Measurements from ENCODE around the gene GGA3. TPM values are rescaled to one million over a fixed set of nuclear protein-coding genes. Genes with fewer than 3 reads are reported as not detected.

Gene GGA3, protein sequence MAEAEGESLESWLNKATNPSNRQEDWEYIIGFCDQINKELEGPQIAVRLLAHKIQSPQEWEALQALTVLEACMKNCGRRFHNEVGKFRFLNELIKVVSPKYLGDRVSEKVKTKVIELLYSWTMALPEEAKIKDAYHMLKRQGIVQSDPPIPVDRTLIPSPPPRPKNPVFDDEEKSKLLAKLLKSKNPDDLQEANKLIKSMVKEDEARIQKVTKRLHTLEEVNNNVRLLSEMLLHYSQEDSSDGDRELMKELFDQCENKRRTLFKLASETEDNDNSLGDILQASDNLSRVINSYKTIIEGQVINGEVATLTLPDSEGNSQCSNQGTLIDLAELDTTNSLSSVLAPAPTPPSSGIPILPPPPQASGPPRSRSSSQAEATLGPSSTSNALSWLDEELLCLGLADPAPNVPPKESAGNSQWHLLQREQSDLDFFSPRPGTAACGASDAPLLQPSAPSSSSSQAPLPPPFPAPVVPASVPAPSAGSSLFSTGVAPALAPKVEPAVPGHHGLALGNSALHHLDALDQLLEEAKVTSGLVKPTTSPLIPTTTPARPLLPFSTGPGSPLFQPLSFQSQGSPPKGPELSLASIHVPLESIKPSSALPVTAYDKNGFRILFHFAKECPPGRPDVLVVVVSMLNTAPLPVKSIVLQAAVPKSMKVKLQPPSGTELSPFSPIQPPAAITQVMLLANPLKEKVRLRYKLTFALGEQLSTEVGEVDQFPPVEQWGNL
- total RNA-seq (2022; extraction: Qiagen RNA extraction): 23.4 to 33.3 TPM (median 27.7 TPM) in 5 replicates

DNA sequence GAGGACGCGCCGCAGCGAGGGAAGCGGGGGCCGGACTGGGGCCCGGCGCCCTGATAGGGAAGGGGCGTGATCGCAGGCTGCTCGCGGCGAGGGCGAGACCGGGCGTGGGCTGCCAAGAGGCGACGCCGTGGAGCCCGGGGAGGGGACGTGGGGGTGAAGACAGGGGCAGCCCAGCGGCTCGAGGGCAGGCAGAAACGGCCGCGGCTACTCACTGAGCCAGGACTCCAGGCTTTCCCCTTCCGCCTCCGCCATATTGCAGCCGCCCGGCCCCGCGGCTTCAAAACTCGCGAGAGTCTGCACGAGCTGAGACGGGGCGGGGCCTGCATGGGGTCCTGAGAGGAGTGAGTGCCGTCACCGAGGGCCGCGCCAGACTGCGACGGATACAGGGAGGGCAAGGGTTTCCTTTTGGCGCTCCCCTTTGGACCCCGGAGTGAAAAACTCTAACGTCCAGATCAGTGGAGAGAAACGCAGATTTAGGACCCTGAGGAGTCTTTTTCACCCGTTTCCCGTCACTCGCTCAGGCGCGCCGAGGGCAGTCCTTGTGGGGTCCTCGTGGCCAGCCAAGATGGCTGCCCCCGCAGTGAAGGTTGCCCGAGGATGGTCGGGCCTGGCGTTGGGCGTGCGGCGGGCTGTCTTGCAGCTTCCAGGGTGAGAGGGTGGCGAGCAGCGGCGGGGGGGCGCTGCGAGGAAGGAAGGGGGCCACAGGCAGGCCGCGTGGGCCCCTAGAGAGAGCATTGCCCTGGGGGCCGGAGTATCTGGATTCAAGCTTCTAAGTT, at the start of gene GGA3, which contains the start of gene MRPS7:
Gene GGA3 (minus strand): TSS at position 271 of the 776 bp plus-strand sequence. CDS start 19 bp downstream, at position 252.
Gene MRPS7 (plus strand): TSS at position 544 of the 776 bp plus-strand sequence. CDS start 22 bp downstream, at position 566.

DNA sequence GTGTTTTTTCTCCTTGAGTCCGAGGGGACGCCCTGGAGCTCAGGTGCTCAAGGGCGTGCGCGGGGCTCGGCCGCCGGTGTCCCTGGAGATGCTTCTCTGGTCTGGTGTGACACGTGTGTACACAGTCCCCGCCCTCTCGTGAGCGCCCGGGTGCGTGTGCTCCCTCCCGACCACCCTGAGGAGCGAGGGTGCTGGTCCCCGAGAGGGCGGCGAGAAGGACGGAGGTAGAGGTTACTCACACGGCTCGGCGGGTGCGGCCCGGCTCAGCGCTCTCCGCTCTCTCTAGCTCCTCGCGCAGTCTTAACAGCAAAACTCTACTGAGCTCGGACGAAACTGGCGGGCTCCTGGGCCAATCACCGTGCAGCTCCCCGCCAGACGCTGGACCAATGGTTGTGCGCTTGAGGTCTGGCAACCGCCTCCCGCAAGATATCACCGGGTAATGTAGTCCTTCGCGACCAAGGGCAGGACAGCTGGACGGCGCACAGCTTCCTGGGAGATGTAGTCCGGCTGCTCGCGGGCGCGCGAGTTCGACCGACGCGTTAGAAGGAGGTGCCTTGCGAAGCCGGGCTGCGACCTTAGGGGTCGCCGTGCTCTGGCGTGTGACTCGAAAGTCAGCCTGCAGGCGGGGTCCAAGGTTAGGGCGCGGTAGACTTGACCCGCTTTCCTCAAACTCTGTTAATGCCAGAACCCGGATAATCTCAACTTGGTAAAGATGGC, 27.9 kb upstream of the GGA3 start, which contains the start of gene SLC25A19:
Gene SLC25A19 (minus strand): TSS at position 319 of the 717 bp plus-strand sequence. CDS start 2,669 bp downstream, outside the sequence.

DNA sequence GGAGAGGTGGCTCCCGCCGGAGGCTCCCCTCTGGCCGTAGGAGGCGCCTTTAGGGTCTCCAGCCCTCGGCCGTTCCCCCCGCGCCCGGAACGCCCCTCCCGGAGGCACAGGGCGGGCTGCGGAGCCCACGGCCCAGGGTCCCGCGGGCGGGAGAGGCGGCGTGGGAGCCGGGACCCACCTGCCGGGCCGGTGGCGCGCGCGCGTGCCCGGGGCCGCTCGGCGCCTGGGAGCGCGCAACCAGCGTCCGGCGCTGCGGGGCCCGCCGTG, 9.5 kb upstream of the GGA3 start, which contains the start of gene MIF4GD:
Gene MIF4GD (minus strand): TSS at position 266 of the 267 bp plus-strand sequence. CDS start 1,036 bp downstream, outside the sequence.

DNA sequence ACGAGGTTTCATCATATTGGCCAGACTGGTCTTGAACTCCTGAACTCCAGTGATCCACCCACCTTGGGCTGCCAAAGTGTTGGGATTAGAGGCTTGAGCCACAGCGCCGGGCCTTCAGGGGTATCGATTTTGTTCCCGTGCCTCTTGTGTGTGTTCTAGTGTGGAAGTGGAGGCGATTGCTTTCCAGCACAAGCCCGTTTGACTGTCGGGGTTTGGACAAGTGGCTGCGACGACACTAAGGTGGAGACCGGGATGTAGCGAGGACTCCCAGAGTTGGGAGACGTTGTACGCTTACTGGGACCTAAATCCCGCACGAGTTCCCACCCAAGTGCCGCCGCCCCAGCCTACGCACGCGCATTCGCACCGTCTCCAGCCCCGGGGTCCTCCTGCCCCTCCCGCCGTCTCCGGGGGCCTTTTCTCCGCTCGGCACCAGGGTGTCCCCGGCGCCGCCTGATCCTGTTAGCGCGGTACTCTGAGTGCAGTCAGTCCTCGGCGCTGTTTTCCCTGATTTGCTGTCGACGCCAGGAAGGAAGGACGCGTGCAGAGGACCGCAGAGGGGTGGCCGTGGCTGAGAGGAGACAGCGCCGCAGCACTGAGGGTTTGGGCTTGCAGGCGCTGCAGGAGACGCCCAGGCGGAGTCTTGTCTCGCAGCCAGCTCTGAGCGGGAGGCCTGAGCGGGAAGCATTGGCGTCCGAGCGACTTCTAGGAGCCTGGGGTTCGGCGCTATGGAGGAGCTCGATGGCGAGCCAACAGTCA, 56.2 kb downstream of the GGA3 start, which contains the start of gene NUP85:
Gene NUP85 (plus strand): TSS at position 643 of the 756 bp plus-strand sequence. CDS start 83 bp downstream, at position 726.

Other genes starting within 250 kb of the GGA3 start
- 74.6 to 83.6 TPM (median 77.6 TPM) in 5 replicates for gene MRPL58, start 248.9 kb downstream of the GGA3 start, total RNA-seq (2022; extraction: Qiagen RNA extraction)
- 461 to 610 TPM (median 475 TPM) in 5 replicates for gene ATP5PD, start 214.6 kb downstream of the GGA3 start, total RNA-seq (2022; extraction: Qiagen RNA extraction)
- gene KCTD2, start 214.4 kb downstream of the GGA3 start, total RNA-seq (2022; extraction: Qiagen RNA extraction): 29.0 to 32.7 TPM (median 31.2 TPM) in 5 replicates
- 22.0 to 35.0 TPM (median 31.0 TPM) in 5 replicates for gene SLC16A5, start 173.7 kb downstream of the GGA3 start, total RNA-seq (2022; extraction: Qiagen RNA extraction)
- gene ARMC7, start 151.6 kb downstream of the GGA3 start, total RNA-seq (2022; extraction: Qiagen RNA extraction): 15.8 to 20.6 TPM (median 17.5 TPM) in 5 replicates
- gene NT5C, start 129.9 kb downstream of the GGA3 start, total RNA-seq (2022; extraction: Qiagen RNA extraction): 86.4 to 137 TPM (median 131 TPM) in 5 replicates
- gene JPT1, start 107.1 kb downstream of the GGA3 start, total RNA-seq (2022; extraction: Qiagen RNA extraction): 721 to 863 TPM (median 776 TPM) in 5 replicates
- 342 to 401 TPM (median 370 TPM) in 5 replicates for gene SUMO2, start 78.6 kb downstream of the GGA3 start, total RNA-seq (2022; extraction: Qiagen RNA extraction)
- 93.6 to 108 TPM (median 95.6 TPM) in 5 replicates for gene NUP85, start 55.9 kb downstream of the GGA3 start, total RNA-seq (2022; extraction: Qiagen RNA extraction)
- 146 to 184 TPM (median 176 TPM) in 5 replicates for gene MRPS7, start 273 bp upstream of the GGA3 start, total RNA-seq (2022; extraction: Qiagen RNA extraction)
- 32.7 to 38.4 TPM (median 38.0 TPM) in 5 replicates for gene MIF4GD, start 9.6 kb upstream of the GGA3 start, total RNA-seq (2022; extraction: Qiagen RNA extraction)
- 14.2 to 20.8 TPM (median 19.1 TPM) in 5 replicates for gene SLC25A19, start 27.8 kb upstream of the GGA3 start, total RNA-seq (2022; extraction: Qiagen RNA extraction)
- 83.4 to 98.5 TPM (median 95.9 TPM) in 5 replicates for gene GRB2, start 144.1 kb upstream of the GGA3 start, total RNA-seq (2022; extraction: Qiagen RNA extraction)
- 41.3 to 47.9 TPM (median 45.7 TPM) in 5 replicates for gene TMEM94, start 195.0 kb upstream of the GGA3 start, total RNA-seq (2022; extraction: Qiagen RNA extraction)